HL-60/S4 (cell line): ENCODE measurements around the gene ITSN2.
"Not testable (repeated sequence)": the region's sequence is repeated elsewhere in the genome, so short reads cannot be mapped to it uniquely, and the experiment has no call there.

ENCODE experiments used
- in situ Hi-C: fragments of 300-500 bp; cut with MboI; formaldehyde crosslinking; loops from 2 replicates; pipeline ENCODE4 v1.14.3; 2022; ENCODE audit warnings: low sequenced_read_pairs

ITSN2 gene

GRCh38 chr2:24221343-24222050, 138.8 kb downstream of the ITSN2 start:
- in situ Hi-C loops = no loop called here

- in situ Hi-C loops = no loop called here
These were observed 139.6 kb downstream of the ITSN2 start for GRCh38 chr2:24220554-24221291.

DNA sequence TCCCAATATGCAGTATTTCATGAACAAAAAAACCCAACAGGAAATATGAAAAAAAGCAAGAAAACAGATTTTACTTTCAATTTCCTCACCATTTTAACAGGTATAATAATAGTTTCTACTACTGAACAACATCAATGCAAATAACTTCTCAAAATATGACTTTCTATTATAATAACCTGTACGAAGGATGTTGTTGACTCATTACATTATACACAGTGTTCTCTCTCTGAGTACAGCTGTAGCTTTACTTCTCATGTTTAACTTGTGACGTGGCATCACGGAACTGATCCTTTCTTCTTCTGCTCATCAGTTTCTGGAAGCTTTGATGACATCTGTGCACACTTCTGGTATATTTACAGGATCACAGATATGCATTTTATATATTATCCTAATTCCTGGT, 145.5 kb downstream of the ITSN2 start:
- in situ Hi-C loops = no loop called here

DNA sequence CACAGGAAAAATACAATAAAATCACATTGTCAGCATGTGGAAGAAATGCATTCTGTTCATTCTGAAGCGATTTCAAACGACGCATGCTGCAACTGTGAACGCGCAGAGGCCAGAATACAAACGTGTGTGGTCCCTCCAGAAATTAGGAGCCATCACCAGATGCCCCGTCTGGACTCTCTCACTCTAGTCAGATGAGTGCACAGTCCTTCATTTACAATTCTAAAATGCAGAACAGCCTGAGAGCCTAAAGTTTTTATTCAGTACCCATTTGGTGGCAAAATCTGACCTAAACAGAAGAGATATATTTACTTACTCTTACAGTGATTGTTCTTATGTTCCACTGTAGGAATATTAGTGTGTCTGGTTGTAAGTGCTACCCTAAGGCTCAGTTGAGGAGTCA, 148.9 kb downstream of the ITSN2 start:
- in situ Hi-C loops = no loop called here

- in situ Hi-C loops = no loop called here
These were observed 149.6 kb downstream of the ITSN2 start for GRCh38 chr2:24210723-24211122.

GRCh38 chr2:24210106-24210455, 150.3 kb downstream of the ITSN2 start:
- in situ Hi-C loops = no loop called here

DNA sequence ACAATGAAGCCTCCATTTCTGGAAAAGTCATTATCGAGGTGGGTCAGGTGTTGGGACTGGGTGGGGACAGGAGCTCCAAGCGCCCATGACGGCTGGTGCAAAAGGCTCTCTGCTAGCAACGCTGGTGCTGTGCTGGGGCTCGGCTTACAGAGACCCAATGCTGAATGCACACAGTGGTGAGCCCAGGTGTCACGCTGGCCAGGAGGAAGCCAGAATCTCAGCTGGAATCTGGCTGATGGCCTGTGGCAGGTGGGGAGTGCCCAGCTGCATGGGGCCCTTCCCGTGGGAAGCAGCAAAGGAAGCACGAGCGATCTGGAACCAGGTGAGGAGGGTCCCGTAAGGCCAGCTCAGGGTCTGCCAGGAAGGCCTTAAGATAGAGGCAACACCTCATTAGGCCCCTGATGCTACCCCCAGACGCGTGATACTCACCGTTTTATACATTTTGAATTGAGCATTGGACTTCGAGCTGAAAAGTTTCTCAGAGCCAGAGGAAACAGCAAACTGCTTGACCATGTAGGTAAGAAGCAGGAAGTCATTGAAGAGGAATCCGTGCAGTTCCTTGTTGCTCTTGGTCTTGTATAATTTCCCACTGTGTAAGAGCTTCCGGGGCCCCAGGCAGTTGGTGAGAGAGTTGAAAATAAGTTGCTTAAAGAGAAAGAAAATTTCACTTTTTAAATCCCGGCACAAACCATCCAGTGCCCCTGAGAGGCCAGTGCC, 150.8 kb downstream of the ITSN2 start:
- in situ Hi-C loops = no loop called here

DNA sequence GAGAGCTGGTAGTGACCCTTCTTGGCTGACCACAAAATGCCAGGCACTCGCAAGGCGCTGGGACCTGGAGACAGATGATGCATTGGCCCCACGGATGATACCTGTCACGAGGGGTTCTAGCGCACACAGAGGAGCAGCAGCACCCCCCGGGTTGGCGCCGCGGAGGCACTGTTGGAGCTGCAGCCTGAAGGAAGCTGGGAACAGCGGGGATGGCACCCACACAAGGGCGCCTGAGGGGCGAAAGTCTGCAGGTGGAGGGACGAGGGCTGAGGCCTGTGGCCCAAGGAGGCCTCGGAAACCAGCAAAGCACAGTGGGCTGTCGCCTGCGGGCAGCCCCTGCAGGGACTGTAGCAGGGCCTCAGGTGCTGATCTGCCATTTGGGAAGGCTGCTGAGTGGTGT, 151.8 kb downstream of the ITSN2 start:
- in situ Hi-C loops = no loop called here

GRCh38 chr2:24207359-24207758, 153.0 kb downstream of the ITSN2 start:
- in situ Hi-C loops = no loop called here

GRCh38 chr2:24206714-24207113, 153.6 kb downstream of the ITSN2 start:
- in situ Hi-C loops = no loop called here

DNA sequence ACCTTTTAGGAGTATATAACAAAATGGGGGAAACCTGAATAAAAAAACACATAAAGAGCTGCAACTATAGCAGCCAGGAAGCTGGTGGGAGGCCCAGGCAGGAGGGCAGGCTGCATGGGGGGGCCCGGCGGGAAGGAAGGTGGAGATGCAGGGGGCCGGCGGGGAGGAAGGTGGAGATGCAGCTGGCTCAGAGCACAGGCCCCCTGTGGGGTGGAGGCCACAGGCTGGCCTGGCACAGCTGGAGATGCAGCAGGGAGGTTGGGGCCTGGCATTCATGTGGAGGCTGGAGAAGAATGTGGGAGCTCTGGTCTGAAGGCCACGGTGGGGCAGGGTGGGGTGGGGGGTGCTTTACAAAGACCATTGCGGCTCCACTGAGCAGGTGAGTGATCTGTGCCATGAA, 154.1 kb downstream of the ITSN2 start:
- in situ Hi-C loops = no loop called here

DNA sequence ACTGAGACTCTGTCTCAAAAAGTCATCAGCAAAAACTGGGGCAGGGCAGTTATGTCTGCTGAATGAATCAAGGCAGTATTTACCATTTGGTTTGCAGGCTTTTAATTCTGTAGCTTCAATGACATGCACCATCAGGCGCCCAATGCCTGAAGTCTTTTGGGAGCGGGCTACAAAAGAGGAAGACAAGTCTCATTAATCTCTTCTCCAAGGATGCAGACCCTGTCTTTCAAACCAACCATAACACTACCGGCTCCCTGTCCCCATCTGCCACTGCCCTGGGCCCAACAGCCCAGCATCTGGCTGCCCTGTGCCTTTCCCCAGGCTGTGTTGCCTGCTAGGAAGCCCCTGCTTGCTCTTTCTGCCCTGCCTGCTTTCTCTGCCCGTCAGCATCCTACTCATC, 155.2 kb downstream of the ITSN2 start:
- in situ Hi-C loops = no loop called here

GRCh38 chr2:24204505-24204904, 155.8 kb downstream of the ITSN2 start:
- in situ Hi-C loops = no loop called here

DNA sequence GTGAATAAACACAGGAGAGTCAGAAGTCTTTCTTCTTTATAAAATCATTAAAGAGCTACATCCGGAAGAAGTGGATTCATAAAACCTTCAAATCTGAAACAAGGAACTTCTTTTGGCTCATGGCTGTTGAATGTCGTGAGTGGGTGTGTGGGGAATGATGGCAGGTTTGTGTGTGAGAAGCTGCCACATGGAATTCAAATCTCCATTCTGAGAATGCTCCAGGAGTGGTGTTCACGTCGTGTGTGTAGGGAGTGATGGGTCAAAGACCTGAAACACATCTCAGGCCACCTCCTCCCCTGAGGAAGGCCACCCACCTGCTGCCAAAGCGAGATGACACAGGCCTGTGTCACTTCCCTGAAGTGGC, 156.6 kb downstream of the ITSN2 start:
- in situ Hi-C loops = no loop called here

DNA sequence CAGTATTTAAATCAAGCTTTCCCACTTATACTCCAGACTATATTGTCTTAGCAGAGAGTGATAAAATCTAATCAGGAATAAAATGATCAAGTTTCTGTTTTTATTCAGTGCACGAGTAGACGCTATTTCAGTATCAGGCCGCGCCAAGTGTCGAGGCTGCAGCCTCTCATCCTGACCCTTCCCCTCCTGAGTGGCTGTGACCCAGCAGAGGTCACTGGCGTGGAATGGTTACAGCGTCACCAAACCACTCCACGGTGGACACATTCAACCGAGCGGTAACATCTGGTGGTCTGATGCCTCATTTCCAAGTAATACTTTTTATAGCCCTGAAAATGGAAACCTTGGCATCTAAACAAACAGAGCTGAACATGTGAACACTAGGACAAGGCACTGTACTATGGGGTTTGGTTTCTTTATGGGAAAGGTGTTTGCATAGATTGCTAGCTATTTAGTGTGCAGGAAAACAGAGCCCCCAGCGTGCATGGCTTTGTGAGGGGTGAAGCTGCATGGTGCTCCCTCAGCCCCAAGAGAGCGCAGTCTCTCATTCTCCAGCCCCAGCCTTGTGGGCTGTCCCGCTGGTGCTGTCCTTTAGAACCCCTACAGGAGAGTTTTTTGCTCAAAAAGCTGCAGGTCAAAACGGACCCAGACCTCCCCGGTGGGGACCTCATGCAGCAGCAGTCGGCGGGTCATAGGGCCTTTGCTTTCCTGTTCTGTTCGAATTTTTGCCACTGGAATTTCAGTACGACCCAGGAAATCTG, 157.1 kb downstream of the ITSN2 start:
- in situ Hi-C loops = no loop called here

DNA sequence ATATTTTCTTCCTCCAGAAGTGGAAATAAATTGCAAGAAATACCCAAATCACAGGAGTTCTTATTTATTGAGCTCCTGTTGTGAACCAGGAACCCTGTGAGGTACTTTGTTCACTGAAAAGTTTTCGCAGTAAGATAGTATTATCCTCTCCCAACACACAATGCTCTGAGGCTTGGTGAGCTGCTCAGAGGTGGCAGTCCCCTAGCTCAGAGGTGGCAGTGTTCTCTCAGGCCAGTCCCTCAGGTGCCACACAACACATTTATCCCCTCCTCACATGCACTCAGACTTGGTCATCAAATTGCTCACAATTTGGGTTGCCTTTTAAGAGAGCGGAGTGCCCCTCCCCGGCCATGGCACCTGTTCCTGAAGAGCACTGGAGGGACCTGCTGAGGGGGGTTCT, 159.5 kb downstream of the ITSN2 start:
- in situ Hi-C loops = no loop called here

DNA sequence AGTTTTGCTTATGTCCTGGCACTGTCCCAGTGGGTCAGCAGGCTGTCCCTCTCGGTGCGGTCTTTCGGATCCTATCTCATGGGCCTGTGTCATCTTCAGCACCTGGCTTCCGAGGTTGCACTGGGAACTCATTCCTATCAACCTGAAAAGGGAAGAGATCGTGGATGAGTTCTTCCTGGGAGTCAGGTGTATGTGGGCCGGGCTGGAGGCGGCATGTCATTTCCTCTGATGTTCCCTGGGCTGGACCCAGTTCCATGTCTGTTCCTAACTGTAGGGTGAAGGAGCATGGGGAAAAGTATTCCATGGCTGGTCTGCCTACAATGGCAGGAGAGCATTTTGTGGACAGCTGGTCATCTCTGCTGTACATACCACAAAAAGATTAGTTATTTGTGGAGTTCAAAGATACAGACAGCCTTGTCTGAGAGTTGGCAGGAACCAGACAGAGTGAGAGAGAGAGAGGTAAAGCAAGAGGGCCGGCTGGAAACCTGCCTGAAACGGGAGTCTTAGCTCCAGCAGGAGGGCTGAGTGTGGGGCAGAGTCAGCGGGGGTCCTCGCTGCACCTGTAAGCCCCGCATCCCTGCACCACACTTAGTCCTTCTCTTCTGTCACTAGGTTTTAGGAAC, 160.3 kb downstream of the ITSN2 start:
- in situ Hi-C loops = no loop called here

DNA sequence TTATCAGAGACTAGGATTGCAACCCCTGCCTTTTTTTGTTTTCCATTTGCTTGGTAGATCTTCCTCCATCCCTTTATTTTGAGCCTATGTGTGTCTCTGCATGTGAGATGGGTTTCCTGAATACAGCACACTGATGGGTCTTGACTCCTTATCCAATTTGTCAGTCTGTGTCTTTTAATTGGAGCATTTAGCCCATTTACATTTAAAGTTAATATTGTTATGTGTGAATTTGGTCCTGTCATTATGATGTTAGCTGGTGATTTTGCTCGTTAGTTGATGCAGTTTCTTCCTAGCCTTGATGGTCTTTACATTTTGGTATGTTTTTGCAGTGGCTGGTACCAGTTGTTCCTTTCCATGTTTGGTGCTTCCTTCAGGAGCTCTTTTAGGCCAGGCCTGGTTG, 163.1 kb downstream of the ITSN2 start:
- in situ Hi-C loops = not testable (repeated sequence)

DNA sequence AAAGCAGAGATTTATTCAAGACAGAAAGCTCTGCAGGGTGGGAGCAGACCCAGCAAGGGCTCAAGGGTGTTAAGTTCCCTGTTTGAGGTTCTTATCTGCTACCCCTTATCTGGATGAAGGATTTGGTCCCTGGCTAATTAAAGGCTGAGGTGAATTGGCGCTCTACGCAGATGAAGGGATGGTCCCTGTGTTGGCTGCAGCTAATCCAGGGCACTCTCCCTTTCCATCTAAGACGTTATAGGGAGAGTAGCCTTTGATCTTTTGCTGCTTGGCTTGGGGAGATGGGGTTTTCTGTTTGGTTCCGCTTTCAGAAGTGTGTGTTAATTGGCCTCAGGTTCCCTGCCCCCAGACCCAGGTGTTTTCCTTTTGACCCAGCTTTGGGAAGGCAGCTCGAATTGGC, 168.5 kb downstream of the ITSN2 start:
- in situ Hi-C loops = no loop called here

DNA sequence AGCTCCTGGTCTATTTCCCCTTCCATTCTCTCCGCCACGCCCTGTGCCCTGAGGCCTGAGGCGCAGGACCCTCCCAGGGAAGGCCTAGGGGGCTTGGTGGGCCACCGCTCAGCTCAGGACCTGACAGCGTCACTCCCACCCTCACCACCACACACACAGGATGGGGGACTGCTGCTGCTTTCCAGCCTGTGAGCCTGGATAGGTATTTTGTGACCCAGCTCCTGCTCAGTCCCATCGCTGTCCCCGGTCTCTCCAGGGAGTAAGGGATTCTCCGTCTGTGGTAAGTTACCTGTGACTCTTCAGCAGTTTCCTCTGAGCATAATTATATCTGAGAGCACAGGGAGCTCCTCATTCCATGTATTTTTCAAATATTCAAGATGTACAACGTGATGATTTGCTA, 169.2 kb downstream of the ITSN2 start:
- in situ Hi-C loops = no loop called here

- in situ Hi-C loops = no loop called here
These were observed 169.8 kb downstream of the ITSN2 start for GRCh38 chr2:24190503-24190902.
